ENCODE results near the gene DAP.

GRCh38 chr5:10747678-10748622 is 13.1 kb downstream of the DAP start:
- no peak for TF ChIP-seq CTCF (conservative IDR thresholded peaks at IDR 0.05; ENCODE audit: low read depth, low read length)
- no peak for TF ChIP-seq EZH2 (IDR thresholded peaks at IDR 0.05; ENCODE audit: borderline replicate concordance, low read depth, low read length, poor library complexity, severe bottlenecking)

All from A673 (cell line).